Activated T-helper 17 cell treated with anti-CD3 and anti-CD28 coated beads, Interleukin-2, amount 50 U/mL, for 72 hours (primary cell): ENCODE measurements around the gene NKAIN1. TPM values are rescaled to one million over a fixed set of nuclear protein-coding genes. Genes with fewer than 3 reads are reported as not detected.

Source experiments
- ATAC-seq: fragments of 150-1000 bp; cut with Tn5 transposase; replicated peaks from 2 replicates; pipeline ENCODE4 v1.10.0; 2021; ENCODE audit warnings: mild to moderate bottlenecking, moderate library complexity
- H3K27ac Mint-ChIP-seq: one replicate; pipeline ENCODE4 v1.8.0; 2022; ENCODE audit warnings: mixed read lengths
- H3K27me3 Mint-ChIP-seq: one replicate; pipeline ENCODE4 v1.8.0; 2022; ENCODE audit warnings: mixed read lengths
- H3K36me3 Mint-ChIP-seq: one replicate; pipeline ENCODE4 v1.8.0; 2022; ENCODE audit warnings: low read depth, mild to moderate bottlenecking, mixed read lengths
- H3K4me1 Mint-ChIP-seq: one replicate; pipeline ENCODE4 v1.8.0; 2022; ENCODE audit warnings: mixed read lengths
- H3K4me3 Mint-ChIP-seq: one replicate; pipeline ENCODE4 v1.8.0; 2022; ENCODE audit warnings: mild to moderate bottlenecking, mixed read lengths
- H3K9me3 Mint-ChIP-seq: one replicate; pipeline ENCODE4 v1.8.0; 2022; ENCODE audit warnings: mixed read lengths
- total RNA-seq, 2 donors: library from RNA; stranded (reverse); gene quantifications; one replicate each; pipeline ENCODE4 v1.2.3, GENCODE V29; 2022

The NKAIN1 gene
- total RNA-seq, 2 donors from 2014 or later = not detected

DNA sequence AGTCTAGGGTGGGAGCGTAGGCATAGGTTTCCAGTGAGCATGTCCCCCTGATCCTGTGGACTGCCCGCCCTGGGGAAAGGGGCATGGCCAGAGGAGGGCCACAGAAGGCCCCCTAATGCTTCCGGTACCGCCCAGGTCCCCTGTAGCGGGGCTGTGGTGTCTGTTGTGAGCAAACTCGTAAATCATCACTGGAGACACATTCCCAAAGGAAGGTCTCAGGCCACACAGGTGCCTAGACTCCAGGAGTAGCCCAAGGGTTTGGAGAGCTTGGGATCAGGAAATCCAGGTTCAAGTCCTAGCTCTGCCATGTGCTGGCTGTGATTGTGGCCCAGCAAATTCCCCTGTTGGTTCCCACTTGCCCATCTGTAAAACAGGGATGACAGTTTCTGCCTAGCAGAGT is 20.2 kb downstream of the NKAIN1 start:
- no peaks in the 10 kb centered on the region for H3K4me1 Mint-ChIP-seq
- H3K36me3 Mint-ChIP-seq = no peaks in the 10 kb centered on the region
- no peak for ATAC-seq
- H3K27ac Mint-ChIP-seq = no peak overlapping the region
- H3K9me3 Mint-ChIP-seq = peaks cover 1% of the 10 kb centered on the region
- H3K27me3 Mint-ChIP-seq = peaks cover 9% of the 10 kb centered on the region
- H3K4me3 Mint-ChIP-seq = no peak overlapping the region

DNA sequence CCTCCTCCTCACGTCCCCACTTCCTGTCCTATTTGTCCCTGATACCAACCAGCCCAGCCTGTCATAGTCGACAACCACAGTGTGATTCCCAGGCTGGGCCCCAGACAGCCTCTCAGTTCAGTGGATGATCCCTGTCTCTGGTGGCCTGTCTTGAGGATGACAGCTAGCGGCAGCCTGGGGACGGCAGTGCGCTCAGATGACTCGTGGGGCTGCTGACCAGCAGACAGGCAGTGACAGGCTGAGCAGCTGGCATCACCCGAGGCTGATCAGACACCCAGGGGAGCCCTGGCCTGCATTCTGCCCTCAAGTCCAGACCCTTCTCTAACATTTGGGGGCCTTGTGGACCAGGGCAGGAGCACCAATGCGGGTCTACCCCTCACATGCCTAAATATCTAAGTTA is 21.0 kb downstream of the NKAIN1 start:
- Mint-ChIP-seq H3K4me1 (no peaks in the 10 kb centered on the region), H3K27me3 (peaks cover 12% of the 10 kb centered on the region), H3K4me3 (no peak overlapping the region), H3K36me3 (no peaks in the 10 kb centered on the region), H3K27ac (no peak overlapping the region), H3K9me3 (peaks cover 3% of the 10 kb centered on the region)
- no peak for ATAC-seq

GRCh38 chr1:31216016-31216415 is 23.7 kb downstream of the NKAIN1 start:
- Mint-ChIP-seq H3K27ac (no peak overlapping the region), H3K27me3 (peaks cover 11% of the 10 kb centered on the region), H3K36me3 (no peaks in the 10 kb centered on the region), H3K4me3 (no peak overlapping the region), H3K4me1 (no peaks in the 10 kb centered on the region), H3K9me3 (peaks cover 4% of the 10 kb centered on the region)
- no peak for ATAC-seq

DNA sequence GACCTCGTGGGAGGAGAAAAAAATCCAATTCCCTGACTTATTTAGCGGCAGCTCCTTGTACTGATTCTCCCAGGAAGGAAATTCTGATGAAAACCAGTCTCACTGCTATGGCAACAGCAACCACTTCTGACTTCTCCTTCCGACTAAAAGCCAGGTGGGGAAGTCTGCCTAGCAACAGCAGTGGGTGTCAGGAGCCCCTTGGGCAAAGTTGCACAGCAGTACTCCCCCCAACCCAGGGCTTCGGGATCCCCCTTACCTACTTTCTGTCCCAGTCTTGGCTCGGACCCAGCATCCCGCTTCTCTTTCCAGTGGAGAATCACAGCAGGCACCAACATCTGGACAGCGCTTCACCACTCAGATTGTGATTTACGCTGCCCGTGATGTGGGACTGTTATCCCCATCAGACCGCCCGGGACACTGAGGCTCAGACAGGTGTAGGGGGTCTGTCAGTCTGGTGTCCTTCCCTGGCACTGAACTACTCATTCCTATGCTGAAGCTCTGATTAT is 24.6 kb downstream of the NKAIN1 start:
- ATAC-seq = no peak
- Mint-ChIP-seq H3K27ac (no peak overlapping the region), H3K36me3 (no peaks in the 10 kb centered on the region), H3K9me3 (peaks cover 9% of the 10 kb centered on the region), H3K4me1 (no peaks in the 10 kb centered on the region), H3K27me3 (peaks cover 11% of the 10 kb centered on the region), H3K4me3 (no peak overlapping the region)

GRCh38 chr1:31214316-31215064 is 25.2 kb downstream of the NKAIN1 start:
- ATAC-seq = no peak
- no peak overlapping the region for H3K27ac Mint-ChIP-seq

DNA sequence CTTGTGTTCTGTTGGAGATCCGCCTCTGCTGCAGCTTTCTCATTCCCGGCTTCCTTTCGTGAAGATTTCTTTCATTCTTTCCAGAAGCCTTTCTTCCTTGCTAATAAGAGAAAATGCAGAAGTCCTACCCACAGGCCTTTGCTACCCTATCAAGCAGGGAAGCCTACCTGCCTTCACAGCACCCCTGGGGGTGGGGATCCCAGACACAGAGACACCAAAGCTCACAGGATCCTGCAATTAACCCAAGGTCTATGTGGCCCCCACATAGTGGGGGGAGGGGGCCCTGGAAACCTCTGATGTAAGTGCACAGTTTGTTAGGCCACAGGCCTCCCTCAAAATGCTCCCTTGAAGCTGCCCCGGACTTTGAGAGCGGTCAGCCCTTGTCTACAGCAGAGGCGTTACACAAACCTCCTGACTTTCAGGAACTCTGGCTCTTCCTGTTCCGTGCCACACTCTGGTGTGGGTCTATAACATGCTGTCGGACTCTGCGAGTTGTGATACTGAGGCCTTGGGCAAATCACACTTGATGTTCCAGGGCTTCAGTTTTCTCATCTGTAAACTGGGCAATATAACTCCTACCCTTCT is 31.2 kb downstream of the NKAIN1 start:
- Mint-ChIP-seq H3K4me1 (no peaks in the 10 kb centered on the region), H3K4me3 (no peak overlapping the region), H3K27ac (no peak overlapping the region), H3K9me3 (peaks cover 5% of the 10 kb centered on the region), H3K27me3 (peaks cover 4% of the 10 kb centered on the region), H3K36me3 (no peaks in the 10 kb centered on the region)
- ATAC-seq = no peak

More at GRCh38 chr1:31214316-31215064, 25.2 kb downstream of the NKAIN1 start:
- no peaks in the 10 kb centered on the region for H3K36me3 Mint-ChIP-seq
- H3K9me3 Mint-ChIP-seq = peaks cover 9% of the 10 kb centered on the region
- H3K4me3 Mint-ChIP-seq = no peak overlapping the region
- no peaks in the 10 kb centered on the region for H3K4me1 Mint-ChIP-seq
- H3K27me3 Mint-ChIP-seq = peaks cover 11% of the 10 kb centered on the region

DNA sequence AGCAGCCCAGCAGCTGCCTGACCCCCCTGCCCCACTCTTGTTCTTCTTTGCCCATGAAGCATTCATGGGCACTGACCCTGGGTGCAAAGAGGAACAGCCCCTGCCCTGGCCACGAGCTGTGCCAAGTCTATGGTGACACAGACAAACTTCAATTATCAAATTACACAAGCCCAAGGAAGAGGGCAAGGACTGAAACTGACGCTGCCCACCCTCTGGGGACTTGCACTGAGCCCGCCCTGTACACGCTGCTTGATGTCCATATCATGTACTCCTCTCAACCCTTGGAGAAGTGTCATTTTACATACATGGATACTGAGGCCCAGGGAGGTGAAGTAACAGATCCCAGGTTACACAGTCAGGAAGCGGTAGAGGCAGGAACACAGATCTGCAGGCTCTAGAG is 32.1 kb downstream of the NKAIN1 start:
- Mint-ChIP-seq H3K9me3 (peaks cover 5% of the 10 kb centered on the region), H3K4me3 (no peak overlapping the region), H3K27me3 (peaks cover 4% of the 10 kb centered on the region), H3K4me1 (no peaks in the 10 kb centered on the region), H3K36me3 (no peaks in the 10 kb centered on the region), H3K27ac (no peak overlapping the region)
- no peak for ATAC-seq

- no peaks in the 10 kb centered on the region for H3K4me1 Mint-ChIP-seq
- H3K36me3 Mint-ChIP-seq = no peaks in the 10 kb centered on the region
- H3K9me3 Mint-ChIP-seq = peaks cover 5% of the 10 kb centered on the region
These were observed 32.6 kb downstream of the NKAIN1 start for GRCh38 chr1:31207046-31207445.

GRCh38 chr1:31203215-31203614 is 36.5 kb downstream of the NKAIN1 start:
- Mint-ChIP-seq H3K27me3 (peaks cover 3% of the 10 kb centered on the region), H3K4me1 (no peaks in the 10 kb centered on the region), H3K9me3 (no peaks in the 10 kb centered on the region), H3K36me3 (no peaks in the 10 kb centered on the region), H3K27ac (no peak overlapping the region), H3K4me3 (no peak overlapping the region)
- ATAC-seq = no peak

More at GRCh38 chr1:31207046-31207445, 32.6 kb downstream of the NKAIN1 start:
- ATAC-seq = no peak
- H3K27me3 Mint-ChIP-seq = peaks cover 4% of the 10 kb centered on the region
- no peak overlapping the region for H3K4me3 Mint-ChIP-seq
- no peak overlapping the region for H3K27ac Mint-ChIP-seq

GRCh38 chr1:31201931-31202360 is 37.7 kb downstream of the NKAIN1 start:
- H3K4me3 Mint-ChIP-seq = no peak overlapping the region
- ATAC-seq = no peak
- peaks cover 3% of the 10 kb centered on the region for H3K27me3 Mint-ChIP-seq
- H3K4me1 Mint-ChIP-seq = no peaks in the 10 kb centered on the region
- no peak overlapping the region for H3K27ac Mint-ChIP-seq
- H3K36me3 Mint-ChIP-seq = no peaks in the 10 kb centered on the region
- no peaks in the 10 kb centered on the region for H3K9me3 Mint-ChIP-seq

GRCh38 chr1:31199949-31200348 is 39.7 kb downstream of the NKAIN1 start:
- Mint-ChIP-seq H3K27ac (no peak overlapping the region), H3K4me1 (no peaks in the 10 kb centered on the region), H3K9me3 (no peaks in the 10 kb centered on the region), H3K4me3 (no peak overlapping the region), H3K36me3 (no peaks in the 10 kb centered on the region), H3K27me3 (peaks cover 3% of the 10 kb centered on the region)
- no peak for ATAC-seq

- Mint-ChIP-seq H3K4me3 (no peak overlapping the region), H3K9me3 (no peaks in the 10 kb centered on the region), H3K27me3 (peaks cover 3% of the 10 kb centered on the region), H3K4me1 (no peaks in the 10 kb centered on the region), H3K36me3 (no peaks in the 10 kb centered on the region), H3K27ac (no peak overlapping the region)
- ATAC-seq = no peak
These were observed 40.4 kb downstream of the NKAIN1 start for GRCh38 chr1:31199236-31199790.

- H3K4me1 Mint-ChIP-seq = no peaks in the 10 kb centered on the region
- ATAC-seq = no peak
- no peaks in the 10 kb centered on the region for H3K9me3 Mint-ChIP-seq
- no peaks in the 10 kb centered on the region for H3K36me3 Mint-ChIP-seq
- no peak overlapping the region for H3K27ac Mint-ChIP-seq
- H3K4me3 Mint-ChIP-seq = no peak overlapping the region
- H3K27me3 Mint-ChIP-seq = peaks cover 3% of the 10 kb centered on the region
These were observed 41.1 kb downstream of the NKAIN1 start for GRCh38 chr1:31198600-31198999.

GRCh38 chr1:31198150-31198549 is 41.5 kb downstream of the NKAIN1 start:
- Mint-ChIP-seq H3K36me3 (no peaks in the 10 kb centered on the region), H3K27me3 (peaks cover 3% of the 10 kb centered on the region), H3K9me3 (no peaks in the 10 kb centered on the region), H3K4me3 (no peak overlapping the region), H3K4me1 (no peaks in the 10 kb centered on the region), H3K27ac (no peak overlapping the region)
- ATAC-seq = no peak

- Mint-ChIP-seq H3K27me3 (peaks cover 3% of the 10 kb centered on the region), H3K36me3 (no peaks in the 10 kb centered on the region), H3K4me1 (no peaks in the 10 kb centered on the region), H3K4me3 (no peak overlapping the region), H3K27ac (no peak overlapping the region), H3K9me3 (no peaks in the 10 kb centered on the region)
- ATAC-seq = no peak
These were observed 43.0 kb downstream of the NKAIN1 start for GRCh38 chr1:31196685-31197084.
